ENCODE data around the gene MCTP1.

The MCTP1 gene

DNA sequence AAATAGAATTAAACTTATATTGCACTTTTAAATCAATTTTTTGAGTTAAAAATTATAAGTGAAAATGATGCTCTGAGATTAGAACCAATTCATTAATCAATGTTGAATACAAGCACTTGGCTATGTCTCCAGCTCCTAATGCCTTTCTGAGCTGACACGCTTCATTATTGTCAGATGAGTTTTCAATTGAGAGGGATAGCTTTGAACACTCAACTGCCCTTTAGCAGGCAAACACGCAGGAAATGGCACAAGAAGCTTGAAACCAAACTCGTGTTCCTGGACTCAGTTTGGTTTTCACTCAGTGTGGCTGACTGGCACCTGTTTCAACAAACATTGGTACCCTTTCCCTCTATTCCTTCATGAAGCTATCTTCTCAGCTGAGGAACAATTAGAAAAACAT is 109.8 kb downstream of the MCTP1 start:
- no peaks in the 10 kb centered on the region for H3K79me2 ChIP-seq (ENCODE audit: low read length)
- H3K9me3 ChIP-seq (ENCODE audit: insufficient read depth, low read length): no peaks in the 10 kb centered on the region
- no peaks in the 10 kb centered on the region for H3K36me3 ChIP-seq (replicated peaks; ENCODE audit: low read depth, low read length)
- no peak overlapping the region for H3K27ac ChIP-seq (ENCODE audit: low read length)
- H3K4me2 ChIP-seq (ENCODE audit: low read length): no peak overlapping the region
- no peak overlapping the region for H3K9ac ChIP-seq (ENCODE audit: low read length)
- peaks cover 12% of the 10 kb centered on the region for H3K4me1 ChIP-seq (ENCODE audit: low read length)
- H2AFZ ChIP-seq (ENCODE audit: low read depth, low read length): no peak overlapping the region
- TF ChIP-seq EZH2phosphoT487 (IDR thresholded peaks at IDR 0.05; ENCODE audit: low read depth): no peak
- TF ChIP-seq, protein P1, sequence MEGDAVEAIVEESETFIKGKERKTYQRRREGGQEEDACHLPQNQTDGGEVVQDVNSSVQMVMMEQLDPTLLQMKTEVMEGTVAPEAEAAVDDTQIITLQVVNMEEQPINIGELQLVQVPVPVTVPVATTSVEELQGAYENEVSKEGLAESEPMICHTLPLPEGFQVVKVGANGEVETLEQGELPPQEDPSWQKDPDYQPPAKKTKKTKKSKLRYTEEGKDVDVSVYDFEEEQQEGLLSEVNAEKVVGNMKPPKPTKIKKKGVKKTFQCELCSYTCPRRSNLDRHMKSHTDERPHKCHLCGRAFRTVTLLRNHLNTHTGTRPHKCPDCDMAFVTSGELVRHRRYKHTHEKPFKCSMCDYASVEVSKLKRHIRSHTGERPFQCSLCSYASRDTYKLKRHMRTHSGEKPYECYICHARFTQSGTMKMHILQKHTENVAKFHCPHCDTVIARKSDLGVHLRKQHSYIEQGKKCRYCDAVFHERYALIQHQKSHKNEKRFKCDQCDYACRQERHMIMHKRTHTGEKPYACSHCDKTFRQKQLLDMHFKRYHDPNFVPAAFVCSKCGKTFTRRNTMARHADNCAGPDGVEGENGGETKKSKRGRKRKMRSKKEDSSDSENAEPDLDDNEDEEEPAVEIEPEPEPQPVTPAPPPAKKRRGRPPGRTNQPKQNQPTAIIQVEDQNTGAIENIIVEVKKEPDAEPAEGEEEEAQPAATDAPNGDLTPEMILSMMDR (IDR thresholded peaks at IDR 0.05; ENCODE audit: low read depth, low read length): no peak
- no peaks in the 10 kb centered on the region for H3K27me3 ChIP-seq (ENCODE audit: low read depth, low read length)
- H3K4me3 ChIP-seq (ENCODE audit: low read length): no peak overlapping the region
- H4K20me1 ChIP-seq (ENCODE audit: insufficient read depth, low read length): no peaks in the 10 kb centered on the region

DNA sequence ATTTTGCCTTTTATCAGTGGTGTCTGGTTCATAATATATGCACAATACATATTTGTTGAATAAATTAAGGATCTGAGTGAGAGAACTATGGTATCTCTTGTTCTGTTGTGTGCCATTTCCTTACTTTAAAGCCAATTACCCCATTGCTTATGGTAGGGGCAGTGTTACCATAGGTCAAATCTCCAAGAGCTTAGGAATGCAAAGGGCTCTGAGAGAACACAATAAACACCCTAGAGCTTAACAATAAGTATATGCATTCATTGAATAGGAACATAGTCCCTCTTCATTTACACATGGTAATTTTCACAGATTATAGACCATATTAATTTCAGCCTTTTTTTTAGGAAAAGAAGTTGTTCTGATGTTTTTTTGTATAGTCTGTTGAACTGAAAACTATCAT is 112.2 kb downstream of the MCTP1 start:
- TF ChIP-seq, protein P1 (IDR thresholded peaks at IDR 0.05; ENCODE audit: low read depth, low read length): no peak
- no peak for TF ChIP-seq EZH2phosphoT487 (IDR thresholded peaks at IDR 0.05; ENCODE audit: low read depth)
- Histone ChIP-seq H3K27me3 (ENCODE audit: low read depth, low read length) (no peaks in the 10 kb centered on the region), H3K4me3 (ENCODE audit: low read length) (no peak overlapping the region), H3K4me1 (ENCODE audit: low read length) (peaks cover 12% of the 10 kb centered on the region), H4K20me1 (ENCODE audit: insufficient read depth, low read length) (no peaks in the 10 kb centered on the region), H3K9me3 (ENCODE audit: insufficient read depth, low read length) (no peaks in the 10 kb centered on the region), H3K4me2 (ENCODE audit: low read length) (no peak overlapping the region), H3K79me2 (ENCODE audit: low read length) (no peaks in the 10 kb centered on the region), H3K36me3 (replicated peaks; ENCODE audit: low read depth, low read length) (no peaks in the 10 kb centered on the region), H3K27ac (ENCODE audit: low read length) (no peak overlapping the region), H2AFZ (ENCODE audit: low read depth, low read length) (no peak overlapping the region), H3K9ac (ENCODE audit: low read length) (no peak overlapping the region)

DNA sequence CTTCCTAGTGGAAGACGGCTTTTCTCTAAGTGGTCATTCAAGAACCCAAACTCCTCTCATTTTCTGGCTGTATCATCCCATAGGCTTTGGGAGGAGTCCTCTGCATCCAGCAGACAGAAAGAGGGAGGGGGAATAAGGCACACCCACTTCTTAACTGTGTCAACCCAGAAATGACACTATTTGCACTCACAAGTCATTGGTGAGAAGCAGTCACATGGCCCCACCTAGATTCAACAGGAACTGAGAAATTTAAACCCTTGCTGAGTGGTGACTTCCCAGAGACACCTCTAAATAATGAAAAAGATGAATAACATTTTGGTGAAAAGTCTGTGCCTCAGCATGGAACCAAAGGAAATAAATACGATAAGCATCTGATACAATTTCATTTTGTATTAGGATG is 120.0 kb downstream of the MCTP1 start:
- no peak overlapping the region for H3K9ac ChIP-seq (ENCODE audit: low read length)

DNA sequence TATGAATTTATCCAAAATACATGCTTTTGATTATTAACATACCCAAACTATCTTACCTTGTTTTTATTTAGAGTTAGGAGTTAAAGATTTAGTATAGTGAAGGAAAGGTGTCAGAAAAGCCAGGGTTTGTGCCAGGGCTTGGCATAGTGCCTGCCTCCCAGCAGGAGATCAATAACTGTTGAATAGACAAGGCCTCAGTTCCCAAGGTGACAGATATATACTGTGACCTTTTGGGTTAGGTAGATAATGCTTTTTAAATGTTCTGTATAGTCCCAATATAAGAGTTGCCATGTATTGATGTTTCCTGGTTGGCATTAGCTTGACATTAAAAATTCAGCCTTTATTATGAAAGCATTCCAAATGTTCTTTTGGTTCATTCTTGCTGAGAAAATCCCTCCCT is 121.8 kb downstream of the MCTP1 start:
- no peak overlapping the region for H3K9ac ChIP-seq (ENCODE audit: low read length)
- peaks cover 6% of the 10 kb centered on the region for H3K4me1 ChIP-seq (ENCODE audit: low read length)
- no peaks in the 10 kb centered on the region for H3K27me3 ChIP-seq (ENCODE audit: low read depth, low read length)
- H3K9me3 ChIP-seq (ENCODE audit: insufficient read depth, low read length): no peaks in the 10 kb centered on the region
- no peaks in the 10 kb centered on the region for H3K36me3 ChIP-seq (replicated peaks; ENCODE audit: low read depth, low read length)
- H3K79me2 ChIP-seq (ENCODE audit: low read length): no peaks in the 10 kb centered on the region
- no peak overlapping the region for H3K4me2 ChIP-seq (ENCODE audit: low read length)
- no peak for TF ChIP-seq EZH2phosphoT487 (IDR thresholded peaks at IDR 0.05; ENCODE audit: low read depth)
- TF ChIP-seq, protein P1 (IDR thresholded peaks at IDR 0.05; ENCODE audit: low read depth, low read length): no peak
- H3K4me3 ChIP-seq (ENCODE audit: low read length): no peak overlapping the region
- no peak overlapping the region for H2AFZ ChIP-seq (ENCODE audit: low read depth, low read length)
- H4K20me1 ChIP-seq (ENCODE audit: insufficient read depth, low read length): no peaks in the 10 kb centered on the region
- no peak overlapping the region for H3K27ac ChIP-seq (ENCODE audit: low read length)

More for the DNA sequence above, 120.0 kb downstream of the MCTP1 start:
- Histone ChIP-seq H3K9me3 (ENCODE audit: insufficient read depth, low read length) (no peaks in the 10 kb centered on the region), H3K27me3 (ENCODE audit: low read depth, low read length) (no peaks in the 10 kb centered on the region), H4K20me1 (ENCODE audit: insufficient read depth, low read length) (no peaks in the 10 kb centered on the region), H2AFZ (ENCODE audit: low read depth, low read length) (no peak overlapping the region), H3K4me1 (ENCODE audit: low read length) (peaks cover 6% of the 10 kb centered on the region), H3K27ac (ENCODE audit: low read length) (no peak overlapping the region), H3K4me3 (ENCODE audit: low read length) (no peak overlapping the region), H3K79me2 (ENCODE audit: low read length) (no peaks in the 10 kb centered on the region), H3K4me2 (ENCODE audit: low read length) (no peak overlapping the region), H3K36me3 (replicated peaks; ENCODE audit: low read depth, low read length) (no peaks in the 10 kb centered on the region)
- no peak for TF ChIP-seq EZH2phosphoT487 (IDR thresholded peaks at IDR 0.05; ENCODE audit: low read depth)
- TF ChIP-seq, protein P1 (IDR thresholded peaks at IDR 0.05; ENCODE audit: low read depth, low read length): no peak

All from OCI-LY3 (cell line).